ENCODE results near the gene OR2T6. TPM values are rescaled to one million over a fixed set of nuclear protein-coding genes. Genes with fewer than 3 reads are reported as not detected.

The OR2T6 gene
- not detected in 2 replicates for total RNA-seq
- long read RNA-seq: 0 reads

GRCh38 chr1:248375446-248375845 lies at the start of gene OR2T6:
TSS of gene OR2T6 (plus strand) at chr1:248375746. CDS start at chr1:248387609, 11,863 bp downstream.
- Mint-ChIP-seq H3K27ac (no peak within 1 kb of the TSS), H3K27me3 (no peaks in the 10 kb centered on the region), H3K36me3 (ENCODE audit: insufficient read depth) (peaks cover 2% of the 10 kb centered on the region), H3K9me3 (ENCODE audit: low read depth) (peaks cover 69% of the 10 kb centered on the region), H3K4me3 (ENCODE audit: low read depth) (no peak within 1 kb of the TSS), H3K4me1 (ENCODE audit: low read depth) (no peaks in the 10 kb centered on the region)
- TF ChIP-seq CTCF (IDR thresholded peaks at IDR 0.05; ENCODE audit: unreplicated experiment): no peak
- no peak for DNase-seq (ENCODE audit: low spot score, unreplicated experiment)

GRCh38 chr1:248343451-248343850 lies 32.1 kb upstream of the OR2T6 start:
- Mint-ChIP-seq H3K4me3 (ENCODE audit: low read depth) (no peak overlapping the region), H3K36me3 (ENCODE audit: insufficient read depth) (peaks cover 1% of the 10 kb centered on the region), H3K9me3 (ENCODE audit: low read depth) (peaks cover 47% of the 10 kb centered on the region)

GRCh38 chr1:248348475-248348874 lies 27.1 kb upstream of the OR2T6 start, which contains the start of gene OR14C36:
TSS of gene OR14C36 (plus strand) at chr1:248348775. CDS start at chr1:248348775, 0 bp downstream.
- H3K4me1 Mint-ChIP-seq (ENCODE audit: low read depth): no peaks in the 10 kb centered on the region
- no peak within 1 kb of the TSS for H3K27ac Mint-ChIP-seq
- no peak for DNase-seq (ENCODE audit: low spot score, unreplicated experiment)
- H3K9me3 Mint-ChIP-seq (ENCODE audit: low read depth): peaks cover 39% of the 10 kb centered on the region
- no peaks in the 10 kb centered on the region for H3K27me3 Mint-ChIP-seq
- no peak for TF ChIP-seq CTCF (IDR thresholded peaks at IDR 0.05; ENCODE audit: unreplicated experiment)
- H3K36me3 Mint-ChIP-seq (ENCODE audit: insufficient read depth): no peaks in the 10 kb centered on the region
- H3K4me3 Mint-ChIP-seq (ENCODE audit: low read depth): no peak within 1 kb of the TSS

More at GRCh38 chr1:248343451-248343850, 32.1 kb upstream of the OR2T6 start:
- H3K27me3 Mint-ChIP-seq: no peaks in the 10 kb centered on the region
- H3K27ac Mint-ChIP-seq: no peak overlapping the region
- DNase-seq (ENCODE audit: low spot score, unreplicated experiment): no peak
- no peaks in the 10 kb centered on the region for H3K4me1 Mint-ChIP-seq (ENCODE audit: low read depth)
- no peak for TF ChIP-seq CTCF (IDR thresholded peaks at IDR 0.05; ENCODE audit: unreplicated experiment)

GRCh38 chr1:248359415-248359814 lies 16.1 kb upstream of the OR2T6 start:
- no peak for DNase-seq (ENCODE audit: low spot score, unreplicated experiment)
- no peaks in the 10 kb centered on the region for H3K4me1 Mint-ChIP-seq (ENCODE audit: low read depth)
- no peak overlapping the region for H3K27ac Mint-ChIP-seq
- no peak overlapping the region for H3K4me3 Mint-ChIP-seq (ENCODE audit: low read depth)
- H3K36me3 Mint-ChIP-seq (ENCODE audit: insufficient read depth): no peaks in the 10 kb centered on the region
- TF ChIP-seq CTCF (IDR thresholded peaks at IDR 0.05; ENCODE audit: unreplicated experiment): no peak
- H3K9me3 Mint-ChIP-seq (ENCODE audit: low read depth): peaks cover 56% of the 10 kb centered on the region
- no peaks in the 10 kb centered on the region for H3K27me3 Mint-ChIP-seq

GRCh38 chr1:248361121-248361715 lies 14.3 kb upstream of the OR2T6 start, which contains the start of gene OR2T4:
TSS of gene OR2T4 (plus strand) at chr1:248361665. CDS start at chr1:248361665, 0 bp downstream.
- Mint-ChIP-seq H3K4me1 (ENCODE audit: low read depth) (no peaks in the 10 kb centered on the region), H3K36me3 (ENCODE audit: insufficient read depth) (no peaks in the 10 kb centered on the region), H3K4me3 (ENCODE audit: low read depth) (no peak within 1 kb of the TSS), H3K27me3 (no peaks in the 10 kb centered on the region), H3K9me3 (ENCODE audit: low read depth) (peaks cover 68% of the 10 kb centered on the region), H3K27ac (no peak within 1 kb of the TSS)
- no peak for DNase-seq (ENCODE audit: low spot score, unreplicated experiment)
- no peak for TF ChIP-seq CTCF (IDR thresholded peaks at IDR 0.05; ENCODE audit: unreplicated experiment)
